NB4 (cell line): ENCODE measurements around the gene HOMEZ.

Experiments
- POLR2A ChIP-seq: IDR thresholded peaks from 2 replicates; pipeline ENCODE4 v1.6.1; 2011; ENCODE audit warnings: mild to moderate bottlenecking; ENCODE audit not compliant: insufficient read length; ENCODE audit errors: extremely low read depth
- TF ChIP-seq, protein P1 (sequence below): IDR thresholded peaks from one replicate; pipeline ENCODE4 v1.5.1; 2012; ENCODE audit warnings: low read depth, low read length
- TF ChIP-seq, protein P2 (sequence below): IDR thresholded peaks from 2 replicates; pipeline ENCODE4 v1.6.1; 2011; ENCODE audit warnings: low read depth, low read length

DNA sequence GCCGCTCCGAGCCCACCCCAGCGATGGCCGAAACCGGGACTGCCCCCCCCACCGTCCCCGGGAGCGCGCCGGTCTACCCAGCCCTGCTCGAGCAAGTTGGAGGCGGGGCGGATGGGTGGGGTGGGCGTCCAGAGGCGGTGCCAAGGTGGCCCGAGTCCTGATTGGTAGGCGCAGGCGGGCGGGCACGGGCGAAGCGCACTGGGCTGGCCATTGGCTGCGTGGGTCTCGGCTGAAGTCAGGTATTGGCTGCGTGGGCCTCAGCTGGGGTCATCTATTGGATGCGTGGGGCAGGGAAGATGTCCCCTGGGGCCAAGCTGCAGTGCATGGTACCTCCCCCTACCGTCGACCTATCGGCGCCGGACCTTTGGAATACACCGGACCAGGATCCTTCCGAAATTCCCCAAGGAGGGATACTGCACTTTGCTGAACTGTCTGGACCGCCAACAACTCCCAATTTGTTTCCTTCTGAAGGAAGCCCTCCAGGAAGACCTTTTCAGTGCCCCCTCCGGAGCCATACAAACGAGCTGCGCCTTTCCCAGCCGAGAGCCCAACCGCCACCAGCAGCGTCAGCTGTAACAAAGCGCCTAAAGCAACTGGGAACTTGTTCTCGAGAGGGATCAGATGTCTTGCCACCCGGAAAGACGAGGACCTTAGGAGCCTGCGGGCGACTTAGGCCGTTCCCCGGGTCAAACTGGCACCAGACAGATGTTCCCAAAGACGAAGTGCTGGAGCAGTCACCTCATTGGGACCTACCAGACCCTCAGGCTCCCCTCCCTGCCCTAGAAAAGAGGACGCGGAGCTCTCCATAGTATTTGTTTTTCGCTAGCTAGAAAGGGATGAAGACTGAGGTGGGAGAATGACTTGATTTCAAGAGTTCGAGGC, at the start of gene HOMEZ:
- TF ChIP-seq, protein P1, sequence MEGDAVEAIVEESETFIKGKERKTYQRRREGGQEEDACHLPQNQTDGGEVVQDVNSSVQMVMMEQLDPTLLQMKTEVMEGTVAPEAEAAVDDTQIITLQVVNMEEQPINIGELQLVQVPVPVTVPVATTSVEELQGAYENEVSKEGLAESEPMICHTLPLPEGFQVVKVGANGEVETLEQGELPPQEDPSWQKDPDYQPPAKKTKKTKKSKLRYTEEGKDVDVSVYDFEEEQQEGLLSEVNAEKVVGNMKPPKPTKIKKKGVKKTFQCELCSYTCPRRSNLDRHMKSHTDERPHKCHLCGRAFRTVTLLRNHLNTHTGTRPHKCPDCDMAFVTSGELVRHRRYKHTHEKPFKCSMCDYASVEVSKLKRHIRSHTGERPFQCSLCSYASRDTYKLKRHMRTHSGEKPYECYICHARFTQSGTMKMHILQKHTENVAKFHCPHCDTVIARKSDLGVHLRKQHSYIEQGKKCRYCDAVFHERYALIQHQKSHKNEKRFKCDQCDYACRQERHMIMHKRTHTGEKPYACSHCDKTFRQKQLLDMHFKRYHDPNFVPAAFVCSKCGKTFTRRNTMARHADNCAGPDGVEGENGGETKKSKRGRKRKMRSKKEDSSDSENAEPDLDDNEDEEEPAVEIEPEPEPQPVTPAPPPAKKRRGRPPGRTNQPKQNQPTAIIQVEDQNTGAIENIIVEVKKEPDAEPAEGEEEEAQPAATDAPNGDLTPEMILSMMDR = no peak
- TF ChIP-seq, protein P2, sequence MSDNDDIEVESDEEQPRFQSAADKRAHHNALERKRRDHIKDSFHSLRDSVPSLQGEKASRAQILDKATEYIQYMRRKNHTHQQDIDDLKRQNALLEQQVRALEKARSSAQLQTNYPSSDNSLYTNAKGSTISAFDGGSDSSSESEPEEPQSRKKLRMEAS = peak; percentile 32; the same call in 1 of the 2 replicates
- TF ChIP-seq POLR2A = peak; percentile 47
